DND-41 (cell line): ENCODE data around the gene MACF1.

ENCODE experiments used
- CTCF ChIP-seq: IDR thresholded peaks from 2 replicates; pipeline ENCODE4 v1.5.1; 2012; ENCODE audit warnings: borderline replicate concordance, low read length, moderate library complexity, mild to moderate bottlenecking; ENCODE audit not compliant: poor library complexity, severe bottlenecking; ENCODE audit errors: extremely low read depth
- EZH2 ChIP-seq: IDR thresholded peaks from 3 replicates; pipeline ENCODE4 v1.6.1; 2012; ENCODE audit warnings: borderline replicate concordance, low read depth, mild to moderate bottlenecking, moderate library complexity, low read length, inconsistent platforms; ENCODE audit not compliant: severe bottlenecking

GRCh38 chr1:39269349-39269748, 64.9 kb downstream of the MACF1 start:
- TF ChIP-seq CTCF (no peak), EZH2 (no peak)
